HL-60/S4 treated with phorbol 12-myristate 13-acetate at 8.2 ng/mL for 4 days and 3 days (cell line): ENCODE measurements around the gene TMEM156.

ENCODE experiments used
- in situ Hi-C: fragments of 300-500 bp; cut with MboI; formaldehyde crosslinking; loops from 2 replicates; pipeline ENCODE4 v1.15.0; 2022; ENCODE audit warnings: low sequenced_read_pairs

TMEM156 gene

GRCh38 chr4:38928568-38928967, 103.6 kb downstream of the TMEM156 start:
- in situ Hi-C loops, result no loop called here

DNA sequence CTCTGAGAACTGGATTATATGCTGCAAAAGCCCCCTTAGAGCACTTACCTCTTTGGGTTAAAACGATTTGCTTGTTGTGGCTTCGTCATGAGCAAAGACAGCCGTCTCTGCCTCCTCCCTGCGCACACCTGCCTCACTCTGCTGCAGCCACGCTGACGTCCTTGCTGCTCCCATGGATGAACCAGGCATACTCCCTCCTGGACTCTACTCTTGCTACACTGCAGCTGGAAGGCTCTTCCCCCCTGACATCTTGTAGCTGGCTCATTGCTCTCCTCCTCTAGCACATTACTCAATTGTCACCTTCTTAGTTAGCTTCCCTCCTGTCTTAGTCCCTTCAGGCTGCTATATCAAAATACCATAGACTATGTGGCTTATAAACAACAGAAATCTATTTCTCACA, 105.3 kb downstream of the TMEM156 start:
- in situ Hi-C loops, result no loop called here

DNA sequence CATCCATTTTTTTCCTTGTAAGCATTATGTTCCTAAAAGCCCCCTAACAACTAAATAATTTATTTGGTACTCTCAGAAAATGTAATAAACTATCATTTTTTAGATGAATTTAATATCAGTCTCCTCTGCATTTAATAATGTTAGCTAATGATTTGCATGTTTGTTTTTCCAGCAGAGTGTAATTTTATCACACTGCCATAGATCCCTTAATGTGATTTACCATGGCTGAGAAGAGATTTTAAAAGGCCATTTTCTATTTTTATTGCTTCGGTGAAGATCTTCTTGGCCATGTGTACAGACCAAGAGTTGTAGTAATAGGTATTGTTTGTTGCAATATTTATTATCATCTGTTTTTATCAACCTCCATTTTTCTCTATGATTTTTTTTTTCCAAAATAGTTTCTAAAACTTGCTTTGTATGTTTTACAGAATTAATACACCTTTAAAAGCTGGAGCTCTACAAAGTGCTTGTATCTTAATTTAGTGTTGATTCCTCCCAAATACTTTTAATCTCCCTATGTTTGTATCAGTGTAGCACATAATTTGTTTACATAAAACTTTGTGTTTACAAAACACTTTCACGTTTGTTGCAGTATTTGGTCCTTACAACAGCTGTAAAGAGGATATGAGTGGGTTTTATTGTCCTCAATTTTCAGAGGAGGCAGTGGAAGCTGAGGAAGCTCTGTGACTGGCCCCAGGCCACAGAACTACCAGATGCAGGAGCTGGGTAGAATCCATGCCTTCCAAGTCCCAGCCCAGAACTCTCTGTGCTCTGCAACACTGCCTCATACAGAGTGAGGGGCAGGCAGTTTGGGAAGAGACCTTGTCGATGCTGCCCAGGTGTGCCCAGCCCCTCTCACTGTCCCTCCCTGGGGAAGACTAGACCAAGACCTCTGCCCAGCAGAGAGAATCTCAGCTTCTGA, 106.5 kb downstream of the TMEM156 start:
- in situ Hi-C loops, result no loop called here

DNA sequence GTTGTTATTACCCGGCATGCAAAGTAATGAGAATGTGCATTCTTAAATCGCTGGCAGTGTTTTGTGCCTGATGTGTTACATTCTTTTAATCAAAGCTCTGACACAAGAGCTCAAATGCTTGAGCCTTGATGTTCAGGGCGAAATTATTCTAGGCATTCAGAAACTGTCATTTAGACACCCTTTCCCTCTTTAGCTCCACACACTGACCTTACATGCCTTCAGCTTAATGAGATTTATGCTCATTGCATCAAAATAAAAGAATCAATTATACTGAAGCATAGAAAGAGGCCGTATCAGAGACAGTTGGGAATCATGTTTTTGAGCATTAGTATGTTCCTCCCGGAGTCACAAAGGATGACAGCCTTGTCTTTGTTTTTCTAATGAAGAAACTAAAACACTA, 107.9 kb downstream of the TMEM156 start:
- in situ Hi-C loops, result no loop called here

DNA sequence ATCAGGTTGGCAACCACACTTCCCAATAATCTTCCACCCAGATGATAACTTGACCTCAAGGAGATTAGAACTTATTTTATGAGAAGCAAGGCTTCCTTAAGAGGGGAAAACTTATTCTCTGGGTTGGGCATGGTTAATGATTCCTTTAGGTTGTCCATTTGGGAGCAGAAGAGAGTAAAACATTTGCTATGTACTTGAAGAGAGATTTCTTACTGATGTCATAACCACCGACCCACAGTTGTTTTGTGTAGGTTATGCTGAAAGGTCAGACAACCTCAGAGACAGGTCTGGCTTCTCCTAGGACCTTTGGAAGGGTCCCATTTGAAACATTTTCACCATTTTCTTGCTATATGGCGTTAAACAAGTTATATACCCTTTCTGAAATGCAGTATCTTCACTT, 108.5 kb downstream of the TMEM156 start:
- in situ Hi-C loops, result no loop called here

DNA sequence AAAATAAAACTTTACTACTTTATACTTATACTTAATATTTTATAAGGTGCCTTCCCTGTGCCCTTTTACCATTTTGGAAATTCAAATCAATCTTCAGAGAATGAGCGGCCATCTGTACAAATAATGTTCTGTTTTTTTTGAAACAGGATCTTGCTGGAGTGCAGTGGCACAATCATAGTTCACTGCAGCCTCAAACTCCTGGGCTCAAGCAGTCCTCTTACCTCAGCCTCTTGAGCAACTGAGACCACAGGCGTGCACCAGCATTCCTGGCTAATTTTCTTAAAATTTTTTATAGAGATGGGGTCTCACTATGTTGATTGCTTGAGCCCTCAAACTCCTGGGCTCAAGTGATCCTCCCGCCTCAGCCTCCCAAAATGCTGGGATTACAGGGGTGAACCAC, 111.1 kb downstream of the TMEM156 start:
- in situ Hi-C loops, result no loop called here

GRCh38 chr4:38920677-38921076, 111.5 kb downstream of the TMEM156 start:
- in situ Hi-C loops, result no loop called here

DNA sequence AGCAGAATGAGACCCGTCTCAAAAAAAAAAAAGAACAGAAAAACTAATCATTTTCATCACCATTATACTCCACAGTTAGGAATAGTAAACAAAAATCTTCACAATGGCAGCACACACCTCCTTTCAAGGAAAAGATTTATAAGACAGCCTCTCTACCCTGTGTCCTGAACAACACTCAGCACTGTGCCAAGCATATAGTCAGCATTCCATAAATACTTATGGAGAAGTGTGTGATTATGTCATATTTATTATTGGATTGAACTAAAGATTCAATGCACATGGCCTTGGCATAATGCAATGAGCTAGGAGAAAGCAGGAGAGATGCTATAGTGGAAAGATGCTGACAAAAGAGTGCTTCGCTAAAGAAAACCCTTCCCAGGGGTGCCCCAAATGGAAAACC, 112.0 kb downstream of the TMEM156 start:
- in situ Hi-C loops, result no loop called here

GRCh38 chr4:38919494-38919893, 112.7 kb downstream of the TMEM156 start:
- in situ Hi-C loops, result no loop called here

DNA sequence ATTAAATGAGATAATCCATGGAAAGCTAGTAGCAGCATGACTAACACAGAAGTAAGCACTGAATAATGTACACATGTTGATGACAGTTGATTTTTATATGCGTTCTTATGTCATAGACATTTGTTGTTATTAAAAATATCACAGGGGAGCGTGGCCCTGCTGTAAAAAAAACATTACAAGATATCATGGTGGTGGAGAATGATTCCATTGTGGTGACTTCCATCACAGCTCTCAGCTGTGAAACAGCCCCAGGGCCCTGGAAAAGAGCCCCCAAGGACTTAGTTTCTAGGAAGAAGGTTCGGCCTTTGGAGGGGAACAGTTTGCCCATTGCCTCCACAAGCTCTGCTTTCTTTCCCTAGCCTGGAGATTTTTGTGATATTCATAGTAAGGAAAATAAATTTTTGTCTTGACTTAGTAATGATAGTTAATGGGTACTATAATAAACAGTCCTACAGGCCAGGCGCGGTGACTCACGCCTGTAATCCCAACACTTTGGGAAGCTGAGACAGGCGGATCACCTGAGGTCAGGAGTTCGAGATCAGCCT, 114.7 kb downstream of the TMEM156 start:
- in situ Hi-C loops, result no loop called here
